HG03196 (cell line): Measurements from ENCODE around the gene KCNE3.
"Not testable (repeated sequence)": the region's sequence is repeated elsewhere in the genome, so short reads cannot be mapped to it uniquely, and the experiment has no call there.

Source experiments
- ATAC-seq: cut with Tn5 transposase; IDR thresholded peaks from one replicate; pipeline ENCODE4 v1.9.1; 2021; ENCODE audit not compliant: unreplicated experiment

KCNE3 gene

DNA sequence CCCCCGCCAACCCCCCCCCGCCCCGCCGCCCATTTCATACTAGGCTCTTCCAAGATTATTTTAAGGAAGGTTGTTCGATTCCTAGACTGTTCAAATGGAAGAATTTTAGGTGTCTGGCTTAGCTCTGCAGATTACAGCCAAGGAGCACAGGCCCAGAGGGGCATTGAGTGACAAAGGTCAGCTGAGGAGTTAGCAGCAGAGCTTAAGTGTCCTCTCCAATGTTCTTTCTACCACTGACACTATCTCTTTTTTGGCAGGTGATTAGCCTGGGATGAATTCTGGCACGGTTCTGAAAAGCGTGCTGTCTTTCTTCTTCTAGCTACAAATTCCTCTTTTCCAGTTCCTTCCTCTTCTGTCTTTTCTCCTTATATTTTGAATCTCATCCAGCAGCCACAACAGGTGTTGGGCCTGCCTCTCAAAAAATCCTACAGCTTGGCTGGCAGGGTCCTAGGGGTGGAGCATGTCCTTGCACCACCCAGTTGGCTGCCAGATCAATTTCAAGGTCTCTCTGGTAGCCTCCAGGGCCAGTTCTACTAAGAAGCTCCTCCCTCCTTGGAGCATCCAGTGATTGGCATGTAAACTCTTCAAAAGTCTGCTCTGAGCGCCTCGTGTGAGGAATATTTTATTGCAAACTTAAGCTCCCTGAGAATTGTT is 23.0 kb downstream of the KCNE3 start:
- no peak for ATAC-seq

DNA sequence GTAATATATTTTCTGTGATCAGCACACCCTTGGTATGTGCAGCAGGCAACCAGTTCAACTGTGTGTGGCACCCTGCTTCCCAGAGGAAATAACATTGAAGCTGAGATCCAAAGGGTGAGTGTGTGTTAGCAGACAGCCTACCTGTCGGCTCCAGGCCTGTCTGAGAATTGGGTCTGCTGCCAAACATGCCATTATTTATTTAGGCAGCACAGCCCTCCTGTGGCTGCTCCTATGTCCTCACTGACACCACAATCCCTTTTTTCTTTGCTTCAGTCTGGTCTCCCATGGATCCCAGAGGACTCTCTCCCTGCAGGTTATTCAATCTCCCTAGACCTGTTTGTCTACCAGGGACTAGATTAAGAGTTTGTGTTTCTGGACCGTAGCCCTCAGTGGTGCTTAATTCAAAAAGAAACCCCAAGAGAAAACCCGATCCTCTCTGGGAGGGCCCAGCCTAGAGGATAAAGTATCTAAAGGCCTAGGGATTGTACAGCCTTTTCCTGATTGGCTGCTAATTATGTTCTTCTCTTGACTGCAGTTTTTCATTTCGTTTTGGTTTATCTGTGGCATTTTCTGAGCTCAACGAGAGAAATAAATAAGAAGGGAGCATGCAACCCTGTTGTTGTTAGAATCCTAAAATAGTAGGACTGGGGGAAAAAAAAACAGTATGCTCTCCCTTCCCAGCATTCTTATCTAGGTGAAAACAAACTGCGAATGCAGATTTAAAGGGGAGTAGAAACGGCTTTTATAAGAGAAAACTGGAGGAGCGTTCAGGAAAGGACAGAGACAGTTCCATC is 24.1 kb downstream of the KCNE3 start:
- no peak for ATAC-seq

GRCh38 chr11:74442636-74443035 is 24.7 kb downstream of the KCNE3 start:
- ATAC-seq = no peak

- no peak for ATAC-seq
Observed at GRCh38 chr11:74438681-74439080, 28.7 kb downstream of the KCNE3 start.

- ATAC-seq = no peak
Observed at GRCh38 chr11:74437441-74438042, 29.8 kb downstream of the KCNE3 start.

GRCh38 chr11:74434528-74434927 is 32.8 kb downstream of the KCNE3 start:
- no peak for ATAC-seq

DNA sequence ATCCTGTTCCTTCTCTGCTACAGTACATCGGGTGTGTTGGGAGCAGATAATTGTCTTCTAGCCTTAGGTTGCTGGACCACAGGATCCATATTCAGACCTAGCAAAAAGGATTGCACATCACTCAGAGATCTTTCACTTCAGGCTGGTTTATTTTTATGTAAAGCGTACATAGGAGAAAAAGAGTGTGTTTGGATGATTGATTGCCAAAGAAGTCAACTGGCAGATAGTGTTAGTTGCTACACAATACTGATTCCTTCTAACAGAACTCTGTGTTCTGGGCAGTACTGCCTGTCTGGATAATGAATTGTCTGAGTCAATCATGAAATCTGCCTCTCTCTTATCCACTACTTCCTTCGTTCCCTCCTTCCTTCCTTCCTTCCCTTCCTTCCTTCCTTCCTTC is 38.1 kb downstream of the KCNE3 start:
- ATAC-seq = no peak

DNA sequence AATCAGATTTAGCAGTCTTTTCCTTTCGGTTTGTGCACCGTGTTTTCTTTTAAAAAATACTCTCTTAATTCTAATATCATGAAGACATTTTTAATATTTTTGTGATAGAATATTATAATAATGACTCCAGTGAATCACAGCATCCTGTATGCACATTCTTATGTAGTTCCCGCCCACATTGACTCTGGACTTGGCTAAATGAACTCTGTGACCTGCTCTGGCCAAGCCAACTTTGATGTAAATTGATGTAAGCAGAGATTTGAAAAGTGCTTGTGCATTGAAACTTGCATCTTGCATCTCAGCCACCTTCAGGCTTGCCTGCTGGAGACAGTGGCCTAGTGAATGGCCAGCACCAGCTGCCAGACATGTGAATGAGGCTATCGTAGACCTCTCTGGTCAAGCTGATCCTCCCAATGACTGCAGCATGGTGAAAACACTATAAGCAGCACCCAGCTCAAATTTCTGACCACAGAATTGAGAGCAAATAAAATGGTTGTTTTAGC is 39.9 kb downstream of the KCNE3 start:
- no peak for ATAC-seq

DNA sequence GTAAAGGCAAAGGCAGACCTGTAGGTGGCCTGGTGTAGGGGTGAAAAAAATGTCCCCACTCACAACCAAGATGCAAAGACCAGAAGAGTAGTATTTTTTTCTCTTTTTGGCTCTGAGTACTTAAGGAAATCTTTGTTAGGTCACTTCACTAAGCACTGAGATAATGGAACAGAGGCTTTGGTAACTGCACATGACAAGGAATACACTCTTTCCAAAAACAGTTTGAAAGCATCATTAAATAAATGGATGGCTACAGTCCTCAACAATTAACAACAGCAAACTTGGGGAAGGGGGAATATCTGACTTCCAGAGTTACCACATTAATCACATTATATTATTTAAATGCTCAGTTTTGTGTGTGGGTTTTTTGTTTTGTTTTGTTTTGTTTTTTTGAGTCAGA is 42.2 kb downstream of the KCNE3 start:
- ATAC-seq = no peak

DNA sequence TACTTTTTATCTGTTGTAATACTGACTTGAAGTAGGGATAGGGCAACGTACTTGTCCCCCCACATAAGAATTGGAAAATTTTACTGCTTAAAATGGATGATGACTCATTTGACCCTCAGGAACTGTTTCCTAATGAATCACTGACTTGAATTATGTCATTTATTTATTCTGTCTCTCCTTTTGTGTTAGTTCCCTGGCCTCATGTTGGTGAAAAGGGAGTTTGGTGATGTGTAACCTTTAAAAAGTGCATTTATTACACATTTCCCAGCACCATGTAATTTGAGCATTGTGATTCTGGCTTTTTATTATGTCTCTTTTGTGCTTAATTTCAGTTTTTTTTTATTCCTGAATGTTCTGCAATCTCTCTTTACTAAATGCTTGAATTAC is 48.8 kb downstream of the KCNE3 start:
- no peak for ATAC-seq

GRCh38 chr11:74417860-74418508 is 49.4 kb downstream of the KCNE3 start:
- no peak for ATAC-seq

- ATAC-seq = no peak
Observed at GRCh38 chr11:74417379-74417804, 50.0 kb downstream of the KCNE3 start.

DNA sequence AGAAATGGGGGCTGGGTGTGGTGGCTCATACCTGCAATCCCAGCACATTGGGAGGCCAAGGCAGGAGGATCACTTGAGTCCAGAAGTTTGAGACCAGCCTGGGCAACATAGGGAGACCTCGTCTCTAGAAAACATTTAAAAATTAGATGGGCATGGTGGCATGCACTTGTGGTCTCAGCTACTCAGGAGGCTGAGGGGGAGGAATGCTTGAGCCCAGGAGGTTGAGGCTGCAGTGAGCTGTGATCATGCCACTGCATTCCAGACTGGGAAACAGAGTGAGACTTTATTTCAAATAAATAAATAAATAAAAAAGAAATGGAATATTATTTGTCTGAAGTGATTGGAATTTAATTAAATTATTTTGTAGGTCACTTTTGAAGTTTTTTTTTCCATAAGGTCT is 50.4 kb downstream of the KCNE3 start:
- ATAC-seq = not testable (repeated sequence)

GRCh38 chr11:74412733-74413359 is 54.5 kb downstream of the KCNE3 start:
- ATAC-seq = no peak

GRCh38 chr11:74412321-74412720 is 55.0 kb downstream of the KCNE3 start:
- ATAC-seq = no peak

DNA sequence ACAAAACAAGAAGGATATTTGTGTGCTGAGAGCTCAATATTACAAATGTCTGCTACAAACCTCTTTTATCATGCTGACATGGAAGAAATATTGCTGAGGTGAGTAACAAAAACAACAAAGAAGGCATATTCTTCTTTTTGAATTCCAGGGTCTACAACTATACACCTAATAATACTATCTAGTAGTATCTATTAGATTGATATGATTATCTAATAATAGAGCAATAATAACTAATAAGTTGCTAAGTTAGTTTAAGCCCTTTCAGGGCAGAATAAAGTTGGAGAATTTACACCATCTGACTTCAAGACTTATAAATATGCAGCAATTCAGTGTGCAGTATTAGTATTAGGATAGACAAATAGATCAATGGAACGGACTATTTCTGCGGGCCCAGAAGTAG is 57.7 kb downstream of the KCNE3 start:
- no peak for ATAC-seq
